NCI-H1436 treated with DMSO at 0.1 percent for 48 hours (cell line): ENCODE measurements around the gene MRPL2.
"Not testable (repeated sequence)": the region's sequence is repeated elsewhere in the genome, so short reads cannot be mapped to it uniquely, and the experiment has no call there.

Source experiments
- DNase-seq: peaks from one replicate; lab custom pipeline; 2025; lab: John Stamatoyannopoulos, UW

MRPL2 gene

GRCh38 chr6:43082806-43083655, 23.8 kb upstream of the MRPL2 start:
- DNase-seq, result no peak

- DNase-seq, result not testable (repeated sequence)
Measured at GRCh38 chr6:43081922-43082321, 22.7 kb upstream of the MRPL2 start.

- DNase-seq, result no peak
Measured at GRCh38 chr6:43081043-43081442, 21.8 kb upstream of the MRPL2 start.

DNA sequence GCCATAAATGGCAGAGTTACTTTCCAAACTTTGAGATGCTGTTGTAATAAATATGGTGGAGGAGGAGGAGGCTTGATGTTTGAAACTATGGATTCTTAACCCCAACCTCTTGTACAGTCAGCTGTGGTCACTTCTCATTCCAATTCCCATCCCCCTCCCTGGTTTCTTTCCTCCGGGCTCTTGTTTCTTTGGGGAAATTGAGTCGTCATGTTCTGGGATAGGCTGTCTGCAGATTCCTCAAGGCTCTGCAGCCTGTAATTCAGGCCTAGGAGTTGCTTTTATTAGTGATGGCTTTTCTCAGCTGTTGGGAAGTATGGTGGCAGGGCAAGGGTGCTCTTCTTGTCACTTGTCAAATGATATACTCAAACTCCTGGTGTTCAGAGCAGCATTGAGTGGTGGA, 19.5 kb upstream of the MRPL2 start:
- DNase-seq, result no peak

DNA sequence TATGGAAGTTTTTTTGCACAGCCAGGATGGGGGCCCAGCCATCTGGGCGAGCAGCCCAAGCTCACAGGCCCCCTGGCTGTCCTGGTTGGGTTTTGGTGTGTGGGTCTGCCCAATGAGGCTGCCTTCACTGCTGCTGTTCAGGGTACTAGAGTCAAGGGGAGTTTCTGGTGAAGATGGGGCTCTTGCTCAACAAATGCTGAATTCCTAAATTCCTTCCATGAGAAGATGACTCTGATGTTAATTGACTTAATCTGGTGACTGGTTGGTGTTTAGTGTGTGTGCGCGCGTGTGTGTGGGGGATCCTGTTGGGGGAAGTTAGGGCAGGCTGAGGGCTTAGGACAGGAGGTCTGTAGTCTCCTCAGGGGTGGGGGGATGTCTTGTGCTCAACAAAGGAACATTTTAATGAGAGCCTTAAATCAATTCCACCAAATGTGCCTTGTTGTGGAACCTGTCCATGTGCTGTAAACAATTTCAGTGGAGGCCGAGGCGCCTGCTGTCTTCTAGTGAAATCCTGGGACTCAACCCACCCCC, 18.8 kb upstream of the MRPL2 start:
- DNase-seq, result no peak

GRCh38 chr6:43077333-43077809, 18.1 kb upstream of the MRPL2 start:
- DNase-seq, result no peak

- no peak for DNase-seq
Measured at GRCh38 chr6:43076464-43077332, 17.5 kb upstream of the MRPL2 start.

GRCh38 chr6:43075670-43076463, 16.6 kb upstream of the MRPL2 start, which contains the start of gene PTK7:
TSS of gene PTK7 (plus strand) at chr6:43076314. CDS start at chr6:43076489, 175 bp downstream.
- DNase-seq, result no peak

DNA sequence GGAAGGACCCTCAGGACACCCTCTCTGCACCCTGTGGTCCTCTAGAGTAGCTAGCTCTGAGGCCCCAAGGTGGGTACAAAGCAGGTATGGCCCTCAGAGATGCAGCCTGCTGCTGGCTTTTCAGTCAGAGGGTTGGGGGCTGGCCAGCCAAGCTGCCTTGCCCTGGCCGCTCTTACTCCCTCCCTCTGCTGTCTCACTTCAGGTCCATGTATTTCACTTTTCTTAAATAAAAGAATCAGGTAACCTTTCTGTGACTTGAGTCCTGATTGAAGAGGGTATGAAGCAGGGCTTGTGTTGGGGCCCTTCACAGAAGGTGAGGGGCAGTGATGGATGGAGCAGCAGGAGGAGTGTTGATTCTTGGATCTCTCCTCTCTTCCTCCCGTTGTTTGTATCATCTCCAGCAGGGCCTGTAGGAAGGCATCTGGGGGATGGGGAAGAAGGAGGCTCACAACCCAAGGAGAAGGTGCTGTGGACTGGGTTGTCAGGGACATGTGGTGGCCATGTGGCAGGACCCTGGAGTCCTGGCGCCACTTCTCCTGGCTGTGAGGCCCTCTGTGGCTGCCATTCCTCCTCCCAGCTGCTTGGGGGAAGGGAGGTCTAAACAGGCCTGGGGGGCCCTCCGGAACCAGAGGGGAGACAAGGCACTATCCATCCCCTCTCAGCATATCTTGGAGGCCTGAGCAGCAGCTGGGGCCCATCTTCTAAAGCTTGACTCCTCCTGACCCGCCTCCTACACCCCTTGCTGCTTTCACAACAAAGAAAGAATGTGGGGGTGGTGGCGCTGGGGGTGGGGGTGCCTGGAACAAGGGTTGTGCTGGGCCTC, 15.8 kb upstream of the MRPL2 start:
- no peak for DNase-seq

DNA sequence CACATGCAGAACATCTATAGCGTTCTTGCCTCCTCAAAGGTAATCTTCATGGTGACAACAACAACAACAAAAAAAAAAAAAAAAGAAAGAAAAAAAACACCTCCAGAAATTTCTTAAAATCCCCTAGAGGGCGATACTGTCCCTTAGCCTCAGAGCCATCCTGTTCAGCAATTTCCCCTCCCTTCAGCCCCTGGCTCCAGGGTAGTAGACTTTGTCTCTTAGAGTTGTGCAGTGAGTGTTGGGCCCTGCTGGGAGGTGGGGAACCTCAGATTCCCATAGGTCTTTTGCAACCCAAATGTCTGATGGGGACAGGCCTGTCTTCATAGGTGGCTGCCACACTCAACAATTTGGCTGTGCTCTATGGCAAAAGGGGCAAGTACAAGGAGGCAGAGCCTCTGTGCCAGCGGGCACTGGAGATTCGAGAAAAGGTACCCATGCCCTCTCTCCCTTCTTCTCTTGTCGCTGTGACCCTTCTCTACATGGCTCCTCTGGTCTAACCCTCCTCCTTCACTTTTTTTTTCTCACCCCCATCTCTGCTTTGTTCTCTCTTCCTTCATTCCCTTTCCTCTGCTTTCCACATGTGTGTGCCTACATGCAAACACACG, 10.9 kb upstream of the MRPL2 start:
- no peak for DNase-seq

DNA sequence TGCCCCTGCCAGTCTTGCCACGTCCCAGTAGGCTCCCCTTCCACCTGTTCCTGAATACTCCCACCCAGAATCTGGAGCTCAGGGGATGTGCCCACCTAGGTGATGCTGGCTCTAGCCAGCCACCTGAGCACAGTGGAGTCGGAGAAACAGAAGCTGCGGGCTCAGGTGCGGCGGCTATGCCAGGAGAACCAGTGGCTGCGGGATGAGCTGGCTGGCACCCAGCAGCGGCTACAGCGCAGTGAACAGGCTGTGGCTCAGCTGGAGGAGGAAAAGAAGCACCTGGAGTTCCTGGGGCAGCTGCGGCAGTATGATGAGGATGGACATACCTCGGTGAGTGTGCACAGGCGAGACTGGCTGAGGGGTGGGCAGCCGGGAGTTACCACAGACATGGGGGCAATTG, 3.6 kb upstream of the MRPL2 start:
- no peak for DNase-seq

DNA sequence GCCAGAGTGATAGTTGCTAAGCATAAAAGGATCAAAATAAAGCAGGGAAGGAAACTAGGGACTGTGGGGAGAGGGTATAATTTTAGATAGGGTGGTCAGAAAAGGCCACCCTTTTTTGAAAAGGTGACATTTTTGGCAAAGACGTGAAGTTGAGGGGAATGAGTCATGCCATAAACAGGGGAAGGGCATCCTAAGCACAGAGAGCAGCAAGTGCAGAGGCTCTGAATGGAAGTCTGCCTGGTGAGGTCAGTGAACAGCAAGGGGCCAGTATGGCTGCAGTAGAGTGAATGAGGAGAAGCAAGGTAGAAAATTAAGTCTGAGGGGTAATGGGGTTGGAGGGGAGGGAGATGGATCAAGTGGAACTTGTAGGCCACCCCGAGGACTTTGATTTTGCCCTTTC, 2.6 kb upstream of the MRPL2 start:
- DNase-seq, result no peak

GRCh38 chr6:43060755-43061633, 1.8 kb upstream of the MRPL2 start:
- no peak for DNase-seq

GRCh38 chr6:43060034-43060754, 960 bp upstream of the MRPL2 start:
- DNase-seq, result no peak

- no peak for DNase-seq
Measured at GRCh38 chr6:43058531-43058930, 703 bp downstream of the MRPL2 start.

DNA sequence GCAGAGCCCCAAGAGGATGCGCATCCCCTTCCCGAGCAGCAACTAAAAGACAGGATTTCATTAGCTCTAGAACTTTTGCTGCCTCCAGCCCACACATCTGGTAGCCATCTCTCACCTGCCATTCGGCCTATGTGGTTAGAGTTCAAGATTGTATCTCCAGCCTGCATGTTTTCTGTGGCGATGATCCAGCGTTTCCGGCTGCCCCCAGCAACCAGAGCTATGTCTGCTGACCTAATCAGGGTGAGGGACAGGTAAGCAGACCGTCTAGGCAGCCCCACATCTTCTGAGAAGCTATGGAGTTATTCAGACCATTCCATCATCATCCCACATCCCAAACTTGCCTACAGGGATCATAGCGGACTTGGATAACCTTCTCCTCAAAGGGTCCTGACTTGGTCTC, 3.3 kb downstream of the MRPL2 start:
- no peak for DNase-seq

DNA sequence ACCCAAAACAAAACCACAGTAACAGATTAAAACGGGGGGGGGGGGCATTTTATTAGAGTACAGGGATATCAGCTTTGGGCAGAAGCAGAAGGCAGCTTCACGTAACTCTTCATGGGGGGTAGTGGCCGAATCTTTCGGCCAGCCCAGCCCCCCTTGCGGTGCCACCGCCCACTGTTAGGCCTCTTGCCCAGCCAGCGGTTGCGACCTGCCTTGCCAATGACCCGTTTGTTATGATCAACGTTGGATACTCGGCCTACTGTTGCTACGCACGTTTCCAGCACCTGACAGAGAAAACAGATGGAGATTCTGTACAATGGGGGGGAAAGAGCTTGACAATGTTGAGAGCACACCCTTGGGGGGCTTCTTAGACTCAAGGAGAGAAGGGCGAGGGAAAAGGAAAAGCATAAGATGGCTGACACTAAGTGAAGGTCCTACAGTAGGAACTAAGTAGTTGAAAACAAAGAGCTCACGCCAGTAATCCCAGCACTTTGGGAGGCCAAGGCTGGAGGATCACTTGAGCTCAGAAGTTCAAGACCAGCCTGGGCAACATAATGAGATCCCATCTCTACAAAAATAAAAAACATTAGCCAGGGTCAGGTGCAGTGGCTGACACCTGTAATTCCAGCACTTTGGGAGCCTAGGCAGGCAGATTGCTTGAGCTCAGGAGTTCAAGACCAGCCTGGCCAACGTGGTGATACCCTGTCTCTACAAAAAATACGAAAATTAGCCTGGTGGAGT, 4.9 kb downstream of the MRPL2 start:
- no peak for DNase-seq
